ENCODE data around the gene SORBS2.

SORBS2 gene

DNA sequence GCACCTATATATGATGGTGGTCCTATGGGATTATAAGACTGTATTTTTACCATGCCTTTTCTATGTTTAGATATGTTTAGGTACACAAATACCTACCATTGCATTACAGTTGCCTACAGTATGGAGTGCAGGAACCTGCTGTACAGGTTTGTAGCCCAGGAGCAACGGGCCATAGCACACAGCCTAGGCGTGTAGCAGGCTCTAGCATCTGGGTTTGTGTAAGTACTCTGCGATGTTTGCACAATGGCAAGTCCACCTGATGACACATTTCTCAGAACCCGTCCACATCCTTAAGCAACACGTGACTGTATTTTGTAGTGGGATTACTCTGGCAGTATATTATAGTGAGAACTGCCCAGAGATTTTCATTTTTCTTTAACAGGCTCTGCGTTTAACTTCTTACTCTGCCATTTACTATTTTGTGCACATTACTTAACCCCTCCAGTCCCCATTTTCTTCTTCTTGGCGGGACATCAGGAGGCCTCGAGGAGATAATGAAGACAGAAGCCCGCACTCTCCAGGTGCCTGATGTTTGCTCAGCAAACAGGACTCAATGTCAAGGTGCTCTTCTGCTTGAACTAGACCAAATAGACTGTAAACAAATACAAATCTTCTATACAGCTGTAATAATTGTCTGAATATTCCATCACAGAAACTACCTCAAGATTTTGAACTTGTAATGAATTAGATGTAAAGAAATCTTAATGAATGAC, 174.7 kb downstream of the SORBS2 start:
- no peak for DNase-seq (ENCODE audit: low read depth)

DNA sequence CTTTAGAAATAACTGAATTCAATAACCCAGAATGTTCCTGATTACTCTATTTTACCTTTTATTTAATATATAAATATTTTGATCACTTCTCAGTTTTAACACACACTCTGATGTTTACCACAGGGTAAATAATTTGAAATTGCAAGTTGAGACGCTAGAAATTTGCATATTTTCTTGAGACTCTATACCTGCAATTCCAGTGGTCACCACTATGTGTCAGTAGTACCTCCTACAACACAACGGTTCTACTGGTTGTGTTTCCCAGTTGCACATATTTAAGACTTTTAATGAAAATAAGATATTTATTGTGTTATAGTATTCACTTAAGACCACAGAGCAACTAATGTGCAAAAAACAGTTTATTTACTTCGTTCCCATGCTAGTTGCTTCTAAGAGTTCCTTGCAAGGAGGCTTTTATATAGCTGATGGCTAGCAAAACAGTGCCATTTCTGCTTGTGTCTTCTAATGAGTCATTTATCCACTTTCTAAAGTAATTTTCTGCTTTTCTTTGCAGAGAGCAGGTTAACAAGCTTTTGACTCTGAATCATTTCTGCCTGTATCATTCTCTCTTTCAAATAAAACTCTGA, 177.8 kb downstream of the SORBS2 start:
- DNase-seq (ENCODE audit: low read depth), result no peak

DNA sequence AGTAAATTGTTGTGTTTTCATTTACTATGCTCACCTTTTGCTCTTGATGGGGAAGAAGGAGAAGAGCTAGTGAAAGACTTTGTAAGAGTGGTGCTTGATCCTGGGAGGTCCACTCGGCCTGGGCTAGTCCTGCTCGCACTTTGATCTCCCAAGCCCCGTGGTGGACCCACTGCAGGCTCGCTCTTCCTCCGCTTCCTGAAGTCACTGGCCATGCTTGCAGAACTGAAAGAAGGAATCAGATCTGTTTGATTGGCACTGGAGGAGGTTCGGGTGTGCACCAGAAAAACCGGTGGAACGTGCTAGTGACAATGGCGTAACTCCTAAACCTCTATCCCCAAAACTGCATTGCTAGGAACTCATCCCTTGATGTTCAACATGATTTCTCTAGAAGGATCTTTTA, 185.2 kb downstream of the SORBS2 start:
- no peak for DNase-seq (ENCODE audit: low read depth)

DNA sequence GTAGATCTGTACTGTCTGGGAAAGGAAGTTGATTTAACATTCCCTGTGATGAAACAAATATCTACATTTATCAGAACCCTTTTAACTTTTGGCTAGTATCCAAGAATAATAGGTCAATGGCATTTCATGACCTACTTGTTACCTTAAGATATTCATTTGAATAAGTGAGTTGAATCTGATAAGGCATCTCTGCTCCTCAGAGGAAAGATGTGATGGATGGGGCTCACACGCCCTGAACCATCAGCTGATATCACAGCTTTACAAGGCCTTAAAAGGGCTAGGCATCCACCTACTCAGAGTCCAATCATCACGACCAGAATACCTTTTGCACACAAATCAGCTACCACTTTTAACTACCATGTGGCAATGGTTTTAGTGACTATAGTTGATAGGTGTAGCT, 186.5 kb downstream of the SORBS2 start:
- no peak for DNase-seq (ENCODE audit: low read depth)

DNA sequence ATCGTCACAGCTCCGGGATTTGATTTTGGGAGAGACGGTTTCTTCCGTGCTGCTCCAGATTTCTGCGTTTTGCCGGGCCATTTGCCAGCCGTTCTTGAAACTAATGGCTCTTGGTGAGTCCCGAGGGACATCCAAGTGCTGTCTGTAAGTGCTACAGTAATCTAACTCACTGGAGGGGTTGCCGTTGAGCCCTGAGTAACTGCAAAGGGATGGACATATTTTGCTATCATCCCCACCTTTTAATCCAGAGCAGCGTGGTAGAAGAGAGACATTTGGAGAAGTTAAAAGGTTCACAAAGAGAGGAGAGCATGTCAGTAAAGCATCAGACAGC, 187.8 kb downstream of the SORBS2 start:
- DNase-seq (ENCODE audit: low read depth), result no peak

DNA sequence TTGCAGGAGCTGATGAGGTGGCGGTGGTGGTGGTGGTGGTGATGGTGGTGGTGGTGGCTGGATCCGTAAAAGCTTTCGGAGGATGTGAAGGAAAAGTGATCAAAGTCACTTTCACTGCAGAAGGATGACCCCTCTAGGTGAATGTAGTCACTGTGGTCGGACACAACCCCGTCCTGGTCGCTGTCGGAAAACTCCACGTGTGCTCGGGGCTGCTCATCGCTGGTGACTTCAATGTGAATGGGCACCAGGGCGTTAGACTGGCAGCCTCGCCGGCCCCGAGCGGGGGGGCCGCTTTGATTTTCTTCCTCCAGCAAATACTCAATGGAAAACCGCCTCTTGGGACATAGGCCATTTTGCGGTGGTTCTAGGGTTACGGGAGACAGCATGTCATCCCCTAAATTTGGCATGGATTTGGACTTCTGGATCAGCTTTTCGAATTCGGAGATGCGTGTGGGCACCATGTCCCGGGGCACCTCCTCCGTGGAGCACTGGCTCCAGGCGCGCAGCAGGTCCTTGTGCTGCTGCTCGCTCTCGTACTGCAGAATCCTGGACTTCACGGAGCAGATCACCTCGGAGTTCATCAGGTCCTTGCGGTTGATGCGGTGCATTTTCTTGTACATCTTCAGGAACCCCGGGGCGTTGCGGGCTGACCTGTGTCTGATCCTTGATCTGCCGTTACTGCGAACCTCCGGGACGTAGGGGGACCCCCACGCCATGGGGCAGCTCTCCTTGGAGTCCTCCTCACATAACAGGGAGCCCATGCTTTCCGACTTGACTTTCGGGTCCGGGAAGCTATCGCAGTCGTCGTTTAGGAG, 188.3 kb downstream of the SORBS2 start:
- no peak for DNase-seq (ENCODE audit: low read depth)

DNA sequence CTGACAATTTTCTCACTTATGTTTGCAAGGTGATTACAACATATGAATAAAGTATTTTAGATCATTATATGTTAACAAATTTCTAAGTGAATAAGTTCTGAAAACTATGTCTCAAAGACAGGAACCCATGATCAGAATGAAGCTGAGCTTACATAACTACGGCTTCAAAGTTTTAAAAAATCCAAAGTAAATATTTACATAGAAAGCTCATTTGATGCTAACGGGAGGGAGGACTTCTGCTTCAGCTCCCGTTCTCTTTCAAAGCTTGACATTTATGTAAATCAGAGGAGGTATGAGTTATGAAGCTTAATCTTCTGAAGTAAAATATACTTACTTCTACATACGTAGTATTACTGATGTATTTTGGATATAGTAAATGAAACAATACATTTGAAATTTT, 203.8 kb downstream of the SORBS2 start:
- no peak for DNase-seq (ENCODE audit: low read depth)

DNA sequence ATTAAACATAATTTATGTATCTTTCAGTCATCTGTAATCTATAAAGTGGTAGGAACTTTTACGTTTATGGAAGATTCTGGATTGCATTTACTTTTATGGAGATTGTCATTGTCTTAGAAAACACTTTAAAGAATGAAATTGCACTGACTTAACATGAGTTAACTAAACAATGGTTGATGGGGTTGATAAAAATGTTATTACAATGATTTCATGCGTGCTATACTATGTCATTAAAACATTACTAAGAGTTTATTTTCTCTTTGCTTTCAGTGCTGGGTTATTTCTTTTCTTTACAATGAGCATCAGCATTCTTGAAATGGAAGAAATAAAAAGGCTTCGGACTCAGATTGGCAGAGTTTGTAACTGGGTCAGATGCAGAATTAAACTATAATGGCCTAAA, 209.6 kb downstream of the SORBS2 start:
- no peak for DNase-seq (ENCODE audit: low read depth)

DNA sequence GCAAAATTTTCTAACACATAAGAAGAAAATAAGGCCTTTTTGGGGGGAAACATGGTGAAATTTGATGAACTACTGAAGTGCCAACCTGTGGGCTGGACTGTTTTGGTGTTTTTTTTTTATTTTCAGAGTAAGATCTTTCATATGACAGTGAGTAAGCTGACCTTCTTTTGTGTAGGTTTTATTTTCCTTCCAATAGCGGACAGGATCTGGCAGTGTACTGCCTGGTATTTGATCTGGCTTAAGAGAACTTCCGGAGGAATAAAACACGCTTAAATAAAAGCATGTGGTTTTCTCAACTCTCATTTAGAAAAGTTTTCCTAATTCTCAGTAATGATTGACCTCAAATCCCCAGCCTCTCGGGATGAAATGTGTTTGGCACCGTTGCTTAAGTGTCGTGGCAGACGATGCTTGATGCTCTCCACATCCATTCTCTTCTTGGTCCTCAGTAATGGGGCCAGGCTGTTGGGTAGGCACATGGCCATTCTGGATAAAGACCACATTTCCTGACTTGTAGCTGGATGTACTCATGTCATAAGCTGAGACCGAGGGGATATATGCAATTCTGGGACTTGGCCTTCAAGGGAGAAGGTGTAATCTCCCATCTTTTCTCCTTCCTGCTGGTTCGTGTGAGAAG, 211.1 kb downstream of the SORBS2 start:
- DNase-seq (ENCODE audit: low read depth), result no peak

DNA sequence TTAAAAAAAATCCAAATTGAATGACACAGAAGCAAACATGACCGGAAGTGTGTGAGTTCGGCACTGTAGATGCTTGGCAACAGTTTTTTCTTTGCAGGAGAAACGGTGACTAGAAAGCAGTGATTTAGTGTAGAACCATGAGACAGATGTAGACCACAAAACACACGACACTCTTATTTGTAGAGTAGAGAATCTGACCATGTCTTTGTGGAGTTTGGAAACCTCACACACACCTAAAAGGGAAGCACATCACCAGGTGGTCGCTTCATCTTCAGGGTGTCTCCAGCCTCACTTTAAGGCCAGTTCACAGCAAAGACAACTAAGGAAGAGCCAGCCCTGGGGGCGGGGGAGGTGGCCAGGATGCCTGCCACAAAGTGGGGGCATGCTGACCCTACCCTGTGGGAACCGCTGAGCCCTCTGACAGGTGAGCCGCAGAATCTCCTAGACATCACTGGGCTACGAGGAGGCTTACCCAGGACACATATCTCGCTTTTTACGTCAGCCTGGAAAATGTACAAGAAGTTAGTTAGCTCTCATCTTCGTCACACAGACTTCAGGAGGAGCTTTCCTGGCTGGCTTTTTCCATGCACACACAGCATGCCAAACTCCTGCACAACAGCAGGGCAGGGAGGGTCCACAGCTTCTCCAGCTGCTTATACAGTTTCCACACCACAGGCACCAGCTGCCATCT, 212.3 kb downstream of the SORBS2 start:
- no peak for DNase-seq (ENCODE audit: low read depth)

DNA sequence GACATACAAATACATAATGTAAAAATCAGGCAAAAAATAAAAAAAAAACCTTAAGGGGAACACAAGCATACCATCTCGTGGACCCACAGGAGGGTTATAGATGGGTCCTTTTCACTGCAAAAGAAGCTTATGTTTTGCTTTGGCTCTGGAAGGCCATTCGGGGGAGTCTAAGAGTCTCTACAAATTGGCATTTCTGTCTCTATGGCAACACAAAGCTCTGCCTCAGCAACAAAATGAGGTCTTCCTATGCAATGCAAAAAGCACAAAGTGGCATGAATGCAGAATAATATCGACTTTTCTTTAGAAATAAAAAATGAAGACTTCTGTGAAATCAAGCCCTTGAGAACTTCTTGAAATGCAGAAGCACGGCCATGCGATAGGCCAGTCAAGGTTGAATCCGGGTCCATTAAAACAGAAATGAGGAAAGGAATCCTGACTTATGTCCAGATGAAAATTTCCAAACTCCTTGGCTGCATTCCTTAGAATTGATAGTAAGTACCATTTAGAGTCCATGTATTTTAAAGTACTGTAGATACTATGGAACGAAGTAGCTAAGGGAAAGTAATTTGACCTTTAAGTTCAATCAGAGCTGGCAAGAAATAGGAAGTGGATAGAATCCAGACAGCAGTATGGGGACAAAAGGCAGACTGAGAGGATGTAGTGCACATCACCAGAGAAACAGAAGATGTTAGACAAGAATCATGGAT, 213.0 kb downstream of the SORBS2 start:
- DNase-seq (ENCODE audit: low read depth), result no peak

DNA sequence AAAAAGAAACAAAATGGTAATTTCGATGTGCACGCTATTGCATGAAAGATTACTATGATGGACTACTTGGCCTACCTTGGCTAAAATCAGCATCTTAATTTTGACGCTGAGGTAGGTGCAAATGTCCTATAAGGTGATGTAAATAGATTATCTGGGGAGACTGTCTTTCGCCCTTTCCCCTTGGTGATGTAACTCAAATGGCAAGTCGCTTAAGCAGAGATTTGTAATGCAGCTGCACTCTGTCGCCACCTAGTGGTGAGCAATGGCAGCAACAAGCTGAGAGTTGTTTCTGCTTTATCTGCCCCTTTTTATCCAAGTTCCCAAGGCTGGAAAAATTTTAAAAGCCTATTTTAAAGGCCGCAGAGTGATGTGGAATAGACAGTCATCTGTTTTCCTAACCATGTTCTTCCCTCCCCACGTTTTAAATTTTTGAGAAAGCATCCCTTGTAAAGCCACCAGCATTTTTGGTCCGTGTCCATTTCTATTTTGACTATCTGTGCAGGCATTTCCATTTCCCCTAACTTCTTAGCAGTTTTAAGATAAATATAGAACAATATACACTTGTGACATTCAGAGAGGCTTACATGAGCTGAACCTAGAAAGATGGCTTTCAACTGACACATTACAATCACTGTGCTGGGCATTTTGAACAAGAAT, 214.3 kb downstream of the SORBS2 start:
- peak; percentile 48 for DNase-seq (ENCODE audit: low read depth)

DNA sequence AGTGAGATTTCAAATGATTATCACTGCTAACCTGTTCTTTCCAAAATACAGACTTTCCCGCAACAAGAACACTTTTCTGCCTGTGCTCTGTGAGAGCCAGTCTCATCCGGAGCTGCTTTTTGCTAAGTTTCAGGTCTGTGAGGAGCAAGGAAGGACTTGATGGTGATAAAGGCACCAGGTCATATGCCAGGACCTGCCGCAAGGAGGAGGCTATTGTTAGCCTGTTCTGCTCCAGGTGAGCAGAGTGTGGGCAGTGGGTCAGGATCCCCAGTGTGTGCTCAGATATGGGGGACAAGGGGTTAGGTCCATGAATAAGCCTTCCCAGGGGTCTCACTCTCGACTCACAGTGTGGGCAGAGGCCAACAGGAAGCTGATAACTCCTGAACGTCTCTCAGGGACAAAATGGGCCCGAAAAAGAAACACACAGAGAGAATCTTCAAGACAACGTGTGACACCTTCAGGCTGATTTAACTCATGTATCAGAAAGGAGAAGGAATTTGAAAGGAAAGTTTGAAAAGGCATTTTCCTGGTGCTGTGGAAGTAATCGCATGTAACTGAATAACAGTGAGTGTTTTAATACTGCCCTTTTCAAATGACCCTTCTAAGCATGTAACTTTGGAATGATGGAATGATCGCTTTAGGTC, 219.0 kb downstream of the SORBS2 start:
- no peak for DNase-seq (ENCODE audit: low read depth)

DNA sequence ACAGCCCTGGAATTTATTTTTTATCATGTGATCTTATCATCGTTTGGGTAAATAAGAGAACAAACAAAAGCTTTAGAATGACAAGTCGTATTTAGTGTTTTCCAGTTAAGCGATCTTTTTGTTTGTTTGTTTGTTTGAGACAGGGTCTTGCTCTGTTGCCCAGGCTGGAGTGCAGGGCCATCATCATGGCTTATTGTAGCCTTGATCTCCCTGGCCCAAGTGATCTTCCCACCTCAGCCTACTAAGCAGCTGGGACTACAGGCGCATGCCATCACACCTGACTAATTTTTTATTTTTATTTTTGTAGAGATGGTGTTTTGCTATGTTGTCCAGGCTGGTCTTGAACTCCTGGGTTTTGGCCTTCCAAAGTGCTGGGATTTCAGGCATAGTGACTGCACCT, 219.6 kb downstream of the SORBS2 start:
- no peak for DNase-seq (ENCODE audit: low read depth)

DNA sequence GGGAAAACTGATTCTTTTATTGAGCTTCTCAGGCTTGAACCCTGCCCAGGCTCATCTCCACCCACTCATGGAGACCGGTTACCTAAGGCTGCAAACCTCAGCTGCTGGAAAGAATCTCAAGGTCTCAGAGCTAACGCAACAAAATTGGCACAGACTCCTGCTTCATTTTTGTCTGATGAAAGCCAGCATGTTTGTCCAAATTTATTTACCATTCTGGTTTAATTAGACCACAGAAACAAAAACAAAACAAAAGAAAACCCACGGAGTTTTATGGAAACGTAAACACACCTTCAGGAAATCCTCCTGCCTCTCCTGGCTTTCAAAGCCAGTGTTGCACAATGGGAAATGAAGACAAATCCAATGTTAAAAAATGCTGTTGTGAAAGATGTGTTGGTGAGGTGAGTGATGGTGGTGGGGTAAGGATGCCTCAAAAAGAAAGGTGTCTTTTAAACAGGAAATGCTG, 220.3 kb downstream of the SORBS2 start:
- DNase-seq (ENCODE audit: low read depth), result no peak

DNA sequence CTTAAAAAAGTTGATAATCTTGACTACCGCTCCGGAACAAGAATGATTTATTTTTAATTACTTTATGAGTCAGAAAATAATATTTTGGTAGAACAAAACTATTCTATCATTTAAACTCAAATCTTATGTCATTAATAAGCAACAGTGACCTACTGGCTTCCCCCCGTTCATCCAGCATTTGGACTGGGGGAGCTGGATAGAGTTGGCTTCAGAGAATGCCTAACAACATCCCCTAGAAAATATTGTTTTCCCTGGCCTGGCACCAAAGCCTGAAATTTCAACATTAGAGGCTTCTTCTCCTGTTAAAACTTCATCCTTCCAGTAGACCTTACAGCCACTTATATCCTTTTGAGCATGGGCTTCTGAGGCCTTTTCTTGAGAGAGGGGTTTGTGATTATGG, 221.0 kb downstream of the SORBS2 start:
- no peak for DNase-seq (ENCODE audit: low read depth)

DNA sequence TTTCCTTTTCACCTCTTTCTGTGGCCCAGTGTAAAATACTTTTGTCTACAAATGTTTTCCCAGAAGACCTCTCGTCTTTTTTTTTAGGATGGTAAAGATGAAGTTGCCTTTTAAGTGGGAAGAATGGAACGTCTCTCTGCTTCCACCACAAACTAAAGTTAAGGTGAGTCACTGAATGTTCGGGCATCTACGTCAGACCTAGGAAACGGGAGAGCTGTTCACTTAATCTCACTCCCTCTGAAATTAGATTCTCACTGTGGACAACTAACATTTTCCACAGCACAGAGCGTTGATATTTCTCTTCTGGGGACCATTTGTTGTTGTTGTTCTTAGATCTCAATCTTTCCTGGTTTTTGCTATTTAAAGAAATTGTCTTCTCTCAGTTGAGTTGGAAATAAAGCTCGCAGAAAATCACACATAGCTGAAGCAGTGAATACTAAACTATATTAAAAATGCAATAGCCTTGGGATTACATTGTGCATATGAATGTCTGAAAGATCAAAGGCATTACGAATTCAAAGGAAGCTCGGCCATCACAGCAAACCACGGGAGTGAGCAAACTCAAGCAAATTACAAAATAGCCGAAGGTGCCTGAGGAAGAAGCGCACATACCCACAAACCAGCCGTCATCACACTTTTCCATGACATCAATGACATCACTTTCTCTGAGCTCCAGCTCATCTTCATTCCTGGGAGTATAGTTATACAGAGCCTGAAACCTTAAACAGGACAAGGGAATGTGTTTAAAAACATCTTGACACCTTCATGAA, 222.7 kb downstream of the SORBS2 start:
- DNase-seq (ENCODE audit: low read depth), result no peak

DNA sequence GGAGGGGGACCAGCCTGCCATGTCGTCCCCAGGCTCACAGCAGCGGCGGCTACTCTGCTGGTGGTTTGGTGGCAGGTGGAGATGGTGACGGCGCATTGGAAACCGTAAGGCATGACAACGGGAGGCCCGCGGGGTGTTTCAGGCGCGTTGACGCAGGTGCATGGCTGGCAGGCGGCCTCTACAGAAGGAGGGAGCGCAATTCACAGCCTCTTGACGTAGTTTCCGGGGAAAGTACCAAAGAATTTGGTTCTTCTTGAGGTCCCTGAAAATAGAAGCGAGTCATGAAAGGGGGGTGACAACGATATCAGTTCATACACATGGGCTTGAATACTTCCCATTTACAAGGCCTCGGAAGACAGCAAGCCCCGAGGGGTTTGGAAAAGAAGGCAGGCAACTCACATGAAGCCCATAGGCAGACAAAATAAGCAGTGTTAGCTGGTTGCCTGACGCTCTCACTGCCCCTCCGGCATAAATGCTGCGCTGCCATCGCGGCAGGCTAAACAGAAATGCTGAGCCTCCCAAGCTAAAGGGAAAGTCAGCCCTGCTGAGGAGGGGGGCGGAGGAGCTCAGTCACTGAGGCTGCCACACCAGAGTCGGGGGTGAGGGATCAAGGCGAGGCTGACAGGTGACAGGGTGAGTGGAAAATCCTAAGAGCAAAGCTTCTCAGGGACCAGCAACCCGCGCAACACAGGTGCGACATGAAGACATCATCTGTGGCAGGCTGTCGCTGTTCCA, 224.4 kb downstream of the SORBS2 start:
- peak; percentile 54 for DNase-seq (ENCODE audit: low read depth)

DNA sequence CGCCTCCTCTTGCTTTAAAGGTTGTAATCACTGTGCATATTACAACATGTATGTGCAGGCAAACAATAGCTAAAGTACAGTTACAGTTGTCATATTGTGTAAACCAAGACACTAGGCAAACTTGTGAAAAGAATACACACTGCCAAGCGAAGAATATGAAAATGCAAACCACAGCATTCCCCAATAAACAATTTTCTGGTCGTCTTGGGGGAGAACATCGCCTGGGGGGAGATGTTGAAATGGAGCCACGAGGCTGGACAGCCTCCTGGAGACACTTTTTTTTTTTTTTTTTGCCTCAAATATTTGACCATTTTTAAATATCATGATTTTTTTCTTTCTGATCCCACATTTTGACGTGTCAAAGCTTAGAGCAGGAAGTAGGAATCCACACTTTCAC, 225.0 kb downstream of the SORBS2 start:
- no peak for DNase-seq (ENCODE audit: low read depth)

Data from stimulated activated CD4-positive, alpha-beta T cell treated with anti-CD3 and anti-CD28 coated beads, Interleukin-2, amount 100 ng/mL, for 4 hours (primary cell).